SK-N-SH (cell line): ENCODE results near the gene NTRK2.

ENCODE experiments used
- EP300 ChIP-seq, 2 experiments: IDR thresholded peaks; 2 replicates each; pipeline versions ENCODE4 v1.4.0 to v1.6.1; 2012; ENCODE audit warnings: borderline replicate concordance in 1 of 2, low read depth in 1 of 2, low read length in 1 of 2
- GATA2 ChIP-seq: sonication (generic); formaldehyde crosslinking; IDR thresholded peaks from 2 replicates; pipeline ENCODE4 v1.5.0; 2020; ENCODE audit warnings: mild to moderate bottlenecking, missing genetic modification reagents
- TF ChIP-seq, protein P1 (sequence below): fragments of 200-600 bp; sonication (generic); IDR thresholded peaks from 2 replicates; pipeline ENCODE4 v1.6.1; 2017; ENCODE audit warnings: antibody characterized with exemption, mild to moderate bottlenecking, moderate library complexity

DNA sequence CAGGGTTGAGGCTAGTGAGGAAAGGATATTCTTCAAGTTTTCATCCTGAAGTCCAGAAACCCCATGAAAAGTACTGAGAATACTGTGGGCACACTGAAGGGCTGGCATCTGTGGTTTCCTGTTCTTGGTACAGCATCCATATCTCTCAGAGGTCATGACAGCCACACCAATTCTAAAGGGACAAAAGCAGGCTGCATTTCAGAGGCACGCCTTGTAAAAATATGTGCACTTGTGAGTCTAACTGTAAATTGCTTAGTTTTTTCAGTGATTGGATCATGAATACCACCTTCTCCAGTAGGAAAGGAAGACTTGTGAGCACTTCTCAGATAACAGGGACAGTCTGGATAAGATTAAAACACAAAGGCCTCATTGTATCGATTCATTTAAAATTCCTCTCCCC is 230.9 kb downstream of the NTRK2 start:
- no peak for TF ChIP-seq GATA2 (CRISPR knock-in tag)
- TF ChIP-seq, protein P1, sequence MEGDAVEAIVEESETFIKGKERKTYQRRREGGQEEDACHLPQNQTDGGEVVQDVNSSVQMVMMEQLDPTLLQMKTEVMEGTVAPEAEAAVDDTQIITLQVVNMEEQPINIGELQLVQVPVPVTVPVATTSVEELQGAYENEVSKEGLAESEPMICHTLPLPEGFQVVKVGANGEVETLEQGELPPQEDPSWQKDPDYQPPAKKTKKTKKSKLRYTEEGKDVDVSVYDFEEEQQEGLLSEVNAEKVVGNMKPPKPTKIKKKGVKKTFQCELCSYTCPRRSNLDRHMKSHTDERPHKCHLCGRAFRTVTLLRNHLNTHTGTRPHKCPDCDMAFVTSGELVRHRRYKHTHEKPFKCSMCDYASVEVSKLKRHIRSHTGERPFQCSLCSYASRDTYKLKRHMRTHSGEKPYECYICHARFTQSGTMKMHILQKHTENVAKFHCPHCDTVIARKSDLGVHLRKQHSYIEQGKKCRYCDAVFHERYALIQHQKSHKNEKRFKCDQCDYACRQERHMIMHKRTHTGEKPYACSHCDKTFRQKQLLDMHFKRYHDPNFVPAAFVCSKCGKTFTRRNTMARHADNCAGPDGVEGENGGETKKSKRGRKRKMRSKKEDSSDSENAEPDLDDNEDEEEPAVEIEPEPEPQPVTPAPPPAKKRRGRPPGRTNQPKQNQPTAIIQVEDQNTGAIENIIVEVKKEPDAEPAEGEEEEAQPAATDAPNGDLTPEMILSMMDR, result no peak
- no peak for TF ChIP-seq EP300 (IDR thresholded peaks at IDR 0.05; ENCODE audit: borderline replicate concordance in 1 of 2, low read depth in 1 of 2, low read length in 1 of 2)
